Stimulated activated CD8-positive, alpha-beta memory T cell treated with anti-CD3 and anti-CD28 coated beads, Interleukin-15, amount 100 ng/mL, for 24 hours (primary cell): Measurements from ENCODE around the gene SMC1B.
"Not testable (repeated sequence)": the region's sequence is repeated elsewhere in the genome, so short reads cannot be mapped to it uniquely, and the experiment has no call there.

Experiments
- DNase-seq: peaks from one replicate; pipeline ENCODE4 v3.0.0-alpha.2; 2020; ENCODE audit warnings: low read depth

Gene SMC1B, protein sequence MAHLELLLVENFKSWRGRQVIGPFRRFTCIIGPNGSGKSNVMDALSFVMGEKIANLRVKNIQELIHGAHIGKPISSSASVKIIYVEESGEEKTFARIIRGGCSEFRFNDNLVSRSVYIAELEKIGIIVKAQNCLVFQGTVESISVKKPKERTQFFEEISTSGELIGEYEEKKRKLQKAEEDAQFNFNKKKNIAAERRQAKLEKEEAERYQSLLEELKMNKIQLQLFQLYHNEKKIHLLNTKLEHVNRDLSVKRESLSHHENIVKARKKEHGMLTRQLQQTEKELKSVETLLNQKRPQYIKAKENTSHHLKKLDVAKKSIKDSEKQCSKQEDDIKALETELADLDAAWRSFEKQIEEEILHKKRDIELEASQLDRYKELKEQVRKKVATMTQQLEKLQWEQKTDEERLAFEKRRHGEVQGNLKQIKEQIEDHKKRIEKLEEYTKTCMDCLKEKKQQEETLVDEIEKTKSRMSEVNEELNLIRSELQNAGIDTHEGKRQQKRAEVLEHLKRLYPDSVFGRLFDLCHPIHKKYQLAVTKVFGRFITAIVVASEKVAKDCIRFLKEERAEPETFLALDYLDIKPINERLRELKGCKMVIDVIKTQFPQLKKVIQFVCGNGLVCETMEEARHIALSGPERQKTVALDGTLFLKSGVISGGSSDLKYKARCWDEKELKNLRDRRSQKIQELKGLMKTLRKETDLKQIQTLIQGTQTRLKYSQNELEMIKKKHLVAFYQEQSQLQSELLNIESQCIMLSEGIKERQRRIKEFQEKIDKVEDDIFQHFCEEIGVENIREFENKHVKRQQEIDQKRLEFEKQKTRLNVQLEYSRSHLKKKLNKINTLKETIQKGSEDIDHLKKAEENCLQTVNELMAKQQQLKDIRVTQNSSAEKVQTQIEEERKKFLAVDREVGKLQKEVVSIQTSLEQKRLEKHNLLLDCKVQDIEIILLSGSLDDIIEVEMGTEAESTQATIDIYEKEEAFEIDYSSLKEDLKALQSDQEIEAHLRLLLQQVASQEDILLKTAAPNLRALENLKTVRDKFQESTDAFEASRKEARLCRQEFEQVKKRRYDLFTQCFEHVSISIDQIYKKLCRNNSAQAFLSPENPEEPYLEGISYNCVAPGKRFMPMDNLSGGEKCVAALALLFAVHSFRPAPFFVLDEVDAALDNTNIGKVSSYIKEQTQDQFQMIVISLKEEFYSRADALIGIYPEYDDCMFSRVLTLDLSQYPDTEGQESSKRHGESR

DNA sequence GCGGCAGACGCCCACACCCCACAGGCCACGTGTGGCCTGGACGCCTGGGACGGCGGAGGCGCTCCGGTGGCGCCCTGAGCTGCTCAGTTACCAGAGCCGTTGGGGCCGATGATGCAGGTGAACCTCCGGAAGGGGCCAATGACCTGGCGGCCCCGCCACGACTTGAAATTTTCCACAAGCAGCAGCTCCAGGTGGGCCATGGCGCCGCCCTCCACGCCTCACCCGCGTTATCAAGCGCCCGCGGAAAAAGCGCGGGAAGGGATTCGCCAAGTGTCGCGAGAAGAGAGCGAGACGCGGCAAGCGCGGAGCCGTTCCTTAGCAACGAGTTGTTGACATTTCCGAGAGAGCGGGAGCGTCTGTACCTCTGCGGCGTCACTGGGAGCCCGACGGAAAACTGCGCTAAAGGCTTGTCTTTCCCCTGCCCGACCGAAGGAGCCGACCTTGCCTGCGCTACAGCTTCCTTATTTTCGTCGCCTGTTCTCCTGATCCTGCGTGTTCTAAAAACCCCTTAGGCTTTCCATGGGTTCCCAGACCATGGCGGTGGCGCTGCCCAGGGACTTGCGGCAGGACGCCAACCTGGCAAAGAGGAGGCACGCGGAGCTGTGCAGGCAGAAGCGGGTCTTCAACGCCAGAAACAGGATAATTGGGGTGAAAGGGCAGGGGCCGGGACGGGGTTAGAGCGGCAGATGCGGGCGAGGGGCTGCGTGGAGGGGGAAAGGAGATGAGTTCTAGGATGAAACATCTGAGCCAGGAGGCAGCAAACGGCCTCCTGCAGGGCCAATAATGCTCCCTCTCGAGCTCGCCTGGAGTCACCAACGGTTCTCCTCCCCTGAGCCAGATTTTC is at the start of gene SMC1B, which contains the start of gene RIBC2:
TSS of gene SMC1B (minus strand) at position 232 of the 844 bp plus-strand sequence. CDS start at position 200, 32 bp downstream.
TSS of gene RIBC2 (plus strand) at position 326 of the 844 bp plus-strand sequence. CDS start at position 520, 194 bp downstream.
- DNase-seq, result peak; percentile 64

GRCh38 chr22:45462034-45462655 is 48.7 kb upstream of the SMC1B start:
- DNase-seq, result no peak

- no peak for DNase-seq
Measured at GRCh38 chr22:45460288-45461109, 47.1 kb upstream of the SMC1B start.

- DNase-seq, result no peak
Measured at GRCh38 chr22:45459235-45459634, 45.8 kb upstream of the SMC1B start.

DNA sequence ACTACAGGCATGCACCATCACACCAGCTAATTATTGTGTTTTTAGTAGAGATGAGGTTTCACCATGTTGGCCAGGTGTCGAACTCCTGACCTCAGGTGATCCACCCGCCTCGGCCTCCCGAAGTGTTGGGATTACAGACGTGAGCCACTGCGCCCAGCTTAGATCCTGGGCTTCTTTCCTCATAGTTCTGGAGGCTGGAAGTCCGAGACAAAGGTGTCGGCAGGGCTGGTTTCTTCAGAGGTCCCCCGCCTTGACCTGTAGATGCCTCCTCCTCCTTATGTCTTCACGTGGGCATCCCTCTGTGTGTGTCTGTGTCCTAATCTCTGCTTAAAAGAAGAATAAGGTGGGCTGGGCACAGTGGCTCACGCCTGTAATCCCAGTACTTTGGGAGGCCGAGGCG is 45.1 kb upstream of the SMC1B start:
- no peak for DNase-seq

DNA sequence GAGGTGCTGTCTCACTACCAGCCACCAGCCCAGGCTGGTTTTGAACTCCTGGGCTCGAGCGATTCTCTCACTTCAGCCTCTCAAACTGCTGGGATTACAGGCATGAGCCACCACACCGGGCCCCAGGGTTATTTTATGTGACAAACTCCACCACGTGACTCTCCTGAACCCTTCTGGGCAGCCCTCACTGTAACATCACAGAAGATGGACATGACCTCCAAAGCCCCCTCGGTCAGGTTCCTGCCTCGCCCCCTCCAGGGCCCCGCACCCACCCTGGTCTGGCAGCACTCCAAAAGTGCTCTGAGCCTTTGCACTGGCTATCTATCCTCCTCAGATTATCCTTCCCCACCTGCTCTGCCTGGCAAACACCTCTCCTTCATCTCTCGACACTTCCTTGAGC is 43.4 kb upstream of the SMC1B start:
- no peak for DNase-seq

DNA sequence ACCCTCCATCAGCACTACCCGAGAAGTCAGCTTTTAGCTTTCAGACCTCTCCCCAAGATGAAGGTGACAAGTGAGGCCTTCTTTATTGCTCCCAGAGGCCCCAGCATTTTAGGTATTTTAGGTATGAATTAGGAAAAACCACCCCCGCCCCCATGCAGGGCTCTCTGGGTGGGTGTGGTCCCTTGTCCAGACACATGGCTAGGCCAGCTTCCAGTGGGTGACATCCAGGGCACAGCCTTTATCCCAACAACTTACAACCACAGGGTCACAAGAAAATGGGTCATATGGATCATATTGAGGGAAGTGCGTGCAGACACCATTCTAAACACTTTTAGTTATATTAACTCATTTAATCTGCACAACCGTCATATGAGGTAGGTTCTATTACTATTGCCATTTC is 42.2 kb upstream of the SMC1B start:
- no peak for DNase-seq

- no peak for DNase-seq
Measured at GRCh38 chr22:45455212-45455611, 41.8 kb upstream of the SMC1B start.

DNA sequence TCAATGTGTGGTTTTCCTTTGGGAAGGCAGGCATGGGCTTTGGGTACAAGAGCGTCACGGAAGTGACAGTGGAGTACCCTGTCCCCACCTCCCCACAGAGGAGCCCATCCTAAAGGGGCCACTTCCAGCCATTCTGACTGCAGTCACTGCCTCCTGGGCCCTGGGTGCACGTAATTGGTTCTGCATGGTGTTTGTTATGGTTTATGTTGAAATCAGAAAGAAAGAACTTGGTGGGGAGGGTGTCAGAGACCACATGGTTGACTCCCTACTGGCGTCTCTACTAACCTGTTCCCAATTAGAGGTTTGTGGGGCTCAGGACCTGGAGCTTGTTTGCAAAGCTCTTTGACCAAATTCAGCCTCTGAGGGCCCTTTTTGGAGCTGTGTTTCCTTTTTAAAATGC is 40.9 kb upstream of the SMC1B start:
- DNase-seq, result no peak

DNA sequence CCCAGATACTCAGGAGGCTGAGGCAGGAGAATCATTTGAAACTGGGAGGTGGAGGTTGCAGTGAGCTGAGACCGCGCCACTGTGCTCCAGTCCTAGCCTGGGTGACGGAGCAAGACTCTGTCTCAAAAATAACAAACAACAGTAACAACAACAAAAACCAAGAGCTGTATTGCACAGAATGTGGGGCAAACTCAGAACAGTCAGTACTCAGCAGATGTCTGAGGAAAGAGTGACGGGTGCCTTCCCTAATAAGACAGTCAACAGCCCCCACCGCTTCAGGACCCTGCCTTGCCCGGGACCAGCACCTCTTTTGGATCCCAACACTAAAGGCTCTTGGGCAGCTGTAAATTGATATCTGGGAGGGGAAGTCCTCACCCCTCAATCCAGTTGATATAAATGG is 40.4 kb upstream of the SMC1B start:
- no peak for DNase-seq

GRCh38 chr22:45452565-45453379 is 39.4 kb upstream of the SMC1B start:
- DNase-seq, result no peak

DNA sequence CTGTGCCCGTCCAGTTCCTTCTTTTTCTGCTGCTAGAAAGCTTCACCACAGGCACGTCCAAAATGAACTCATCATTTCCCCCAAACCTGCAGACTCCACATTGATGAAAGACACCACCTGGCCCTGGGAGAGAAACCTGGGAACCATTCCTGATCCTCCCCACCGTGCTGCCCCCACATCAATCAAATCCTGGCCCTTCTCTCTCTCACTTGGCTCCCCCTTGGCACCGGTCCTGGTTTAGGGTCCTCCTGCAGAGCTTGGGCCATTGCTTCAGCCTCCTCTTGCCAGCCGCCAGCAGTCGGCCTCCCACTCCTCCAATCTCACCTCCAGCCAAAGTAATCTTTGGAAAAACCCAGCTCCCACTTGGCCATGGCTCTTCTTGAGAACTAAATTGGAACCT is 38.6 kb upstream of the SMC1B start:
- no peak for DNase-seq

DNA sequence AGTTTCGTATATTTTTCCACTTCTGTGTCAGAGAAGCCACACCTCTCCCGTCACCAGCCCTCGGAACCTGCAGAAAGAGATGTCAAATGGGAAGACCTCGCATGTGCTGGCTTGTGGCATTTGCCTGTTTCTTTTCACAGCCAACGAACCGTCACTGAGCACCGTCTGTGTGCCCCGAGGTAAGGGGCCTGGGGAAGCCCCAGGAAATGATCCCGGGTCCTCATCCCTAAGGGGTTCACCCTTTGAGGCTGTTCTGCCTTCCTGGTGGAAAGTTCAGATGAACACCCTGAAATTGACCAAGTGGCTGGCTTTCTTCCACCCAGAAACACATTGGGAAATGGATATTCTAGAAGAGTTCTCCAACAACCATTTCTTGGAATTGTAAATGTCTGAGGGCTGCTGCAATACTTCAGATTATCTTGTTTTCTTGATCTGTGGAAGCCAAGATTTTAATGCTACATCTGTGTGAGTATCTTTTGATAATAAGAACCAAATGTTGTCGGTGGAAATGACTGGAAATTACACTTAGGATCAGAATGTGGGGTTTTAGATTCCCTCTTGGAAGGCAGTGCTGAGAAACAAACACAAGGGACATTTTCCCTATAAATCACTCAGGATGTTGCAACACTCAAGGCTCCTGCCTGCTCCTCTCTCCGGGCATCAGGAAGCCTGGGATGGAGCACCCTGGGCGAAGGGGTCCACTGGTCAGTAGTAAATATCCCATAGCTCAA is 37.7 kb upstream of the SMC1B start:
- no peak for DNase-seq

- no peak for DNase-seq
Measured at GRCh38 chr22:45450101-45450785, 36.8 kb upstream of the SMC1B start.

GRCh38 chr22:45449442-45449841 is 36.0 kb upstream of the SMC1B start:
- not testable (repeated sequence) for DNase-seq

DNA sequence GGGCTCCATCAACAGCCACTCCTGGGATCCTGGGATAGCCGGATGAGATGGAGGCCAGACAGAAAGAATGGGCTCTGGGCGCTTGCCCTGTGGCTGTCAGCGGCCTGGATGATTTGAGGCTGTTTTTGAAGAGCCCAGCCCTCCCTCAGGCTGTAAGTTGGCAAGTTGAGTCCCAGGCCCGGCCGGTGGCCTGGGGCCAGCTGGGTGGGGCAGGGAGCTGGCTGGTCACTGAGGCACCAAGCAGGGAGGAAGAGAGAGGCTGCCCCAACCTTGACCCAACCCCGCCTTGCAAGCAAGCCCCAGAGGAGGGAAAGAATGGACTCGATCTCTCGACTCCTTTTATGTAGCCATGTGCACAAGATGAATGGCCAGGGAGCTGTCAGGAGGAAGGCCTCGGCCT is 35.0 kb upstream of the SMC1B start:
- no peak for DNase-seq

GRCh38 chr22:45447596-45447995 is 34.2 kb upstream of the SMC1B start:
- not testable (repeated sequence) for DNase-seq

DNA sequence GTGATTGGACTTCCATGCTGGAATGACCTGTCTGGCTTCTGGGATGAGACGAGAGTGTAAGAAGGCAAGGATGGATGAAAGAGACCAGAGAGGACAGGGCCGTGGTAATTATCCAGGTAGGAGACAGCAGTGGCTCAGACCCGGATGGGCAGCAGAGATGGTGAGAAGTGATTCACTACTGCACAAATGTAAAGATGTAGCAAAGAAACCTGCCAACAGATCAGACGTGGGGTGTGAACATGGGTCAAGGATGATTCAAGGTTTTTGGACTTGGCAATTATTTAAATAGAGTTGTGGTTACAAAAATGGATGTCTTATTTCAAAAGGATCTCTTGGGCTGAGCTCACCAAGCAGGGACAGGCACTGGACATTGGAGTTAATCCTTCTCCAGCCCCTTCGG is 32.8 kb upstream of the SMC1B start:
- no peak for DNase-seq
